A549 (cell line): Measurements from ENCODE around the gene MAP3K4. TPM values are rescaled to one million over a fixed set of nuclear protein-coding genes. Genes with fewer than 3 reads are reported as not detected.

ENCODE experiments used
- ATAC-seq, 2 experiments: fragments of 200-7000 bp in 1 of 2; fragments of >200 bp in 1 of 2; cut with Nextera tagmentation in 1 of 2; cut with Tn5 transposase in 1 of 2; 3 replicates each; pipeline versions ENCODE4 v1.8.0 to v1.9.1; 2018 to 2020; ENCODE audit warnings: mild to moderate bottlenecking in 1 of 2, moderate library complexity in 1 of 2
- CTCF ChIA-PET: fragments of 300-600 bp; sonication (Branson Sonifier 250); formaldehyde crosslinking; extraction: SDS; loops from one replicate; lab custom pipeline; 2021; ENCODE audit warnings: antibody characterized with exemption, inconsistent platforms; lab: Yijun Ruan, JAX
- POLR2A ChIA-PET: fragments of 350-600 bp; formaldehyde crosslinking; extraction: SDS; loops from one replicate; lab custom pipeline; 2021; ENCODE audit warnings: antibody characterized with exemption, inconsistent platforms; lab: Yijun Ruan, JAX
- DNase-seq, 2 experiments: peaks; one replicate each; pipeline versions ENCODE4 v3.0.0 to v3.0.0-alpha.2; 2011 to 2016; ENCODE audit warnings: low read depth in 1 of 2, low spot score in 1 of 2
- FAIRE-seq: peaks from 2 replicates; lab custom pipeline; 2011; peaks lifted over from hg19 to GRCh38; lab: Jason Lieb, UNC
- H3K27ac ChIP-seq, 2 experiments: fragments of >200 bp; sonication (Bioruptor Twin); formaldehyde crosslinking; 3 replicates each; pipeline ENCODE4 v1.5.1; 2016 to 2017
- H3K4me1 ChIP-seq: fragments of >200 bp; sonication (Bioruptor Twin); formaldehyde crosslinking; 3 replicates; pipeline ENCODE4 v1.6.1; 2016
- H3K4me2 ChIP-seq: fragments of >200 bp; sonication (Bioruptor Twin); formaldehyde crosslinking; 3 replicates; pipeline ENCODE4 v1.6.1; 2016
- H3K4me3 ChIP-seq: fragments of >200 bp; sonication (Bioruptor Twin); formaldehyde crosslinking; 3 replicates; pipeline ENCODE4 v1.5.1; 2016
- H3K9me3 ChIP-seq: fragments of >200 bp; sonication (Bioruptor Twin); formaldehyde crosslinking; 3 replicates; pipeline ENCODE4 v1.6.1; 2016
- ATOH8 ChIP-seq: fragments of 250-450 bp; sonication (Bioruptor Pico); IDR thresholded peaks from 2 replicates; pipeline ENCODE4 v1.5.0; 2020; ENCODE audit warnings: low read depth, mild to moderate bottlenecking, moderate library complexity
- CBX2 ChIP-seq: fragments of 200-600 bp; sonication (generic); IDR thresholded peaks from 2 replicates; pipeline ENCODE4 v1.6.1; 2016; ENCODE audit warnings: low read depth, mild to moderate bottlenecking, borderline replicate concordance
- CHD4 ChIP-seq: fragments of 200-600 bp; sonication (generic); IDR thresholded peaks from 2 replicates; pipeline ENCODE4 v1.6.1; 2016; ENCODE audit warnings: antibody characterized with exemption, mild to moderate bottlenecking, borderline replicate concordance
- CTCF ChIP-seq: fragments of >200 bp; sonication (Bioruptor Twin); formaldehyde crosslinking; IDR thresholded peaks from 3 replicates; pipeline ENCODE4 v1.5.1; 2016
- E2F6 ChIP-seq: IDR thresholded peaks from 2 replicates; pipeline ENCODE4 v1.6.1; 2012; ENCODE audit warnings: low read depth, borderline replicate concordance
- EHMT2 ChIP-seq: fragments of 200-600 bp; sonication (generic); IDR thresholded peaks from 2 replicates; pipeline ENCODE4 v1.6.1; 2016; ENCODE audit warnings: antibody characterized with exemption, low read depth, mild to moderate bottlenecking, moderate library complexity
- ELK1 ChIP-seq: fragments of 150-350 bp; IDR thresholded peaks from 2 replicates; pipeline ENCODE4 v1.6.1; 2014; ENCODE audit warnings: low read depth, mild to moderate bottlenecking, low read length
- ESRRA ChIP-seq: fragments of 150-350 bp; IDR thresholded peaks from 2 replicates; pipeline ENCODE4 v1.6.1; 2014; ENCODE audit warnings: mild to moderate bottlenecking, low read length, borderline replicate concordance
- HES2 ChIP-seq: fragments of >200 bp; sonication (Bioruptor Twin); formaldehyde crosslinking; IDR thresholded peaks from 2 replicates; pipeline ENCODE4 v1.6.1; 2016
- HMGXB4 ChIP-seq: fragments of 250-450 bp; sonication (Bioruptor Pico); IDR thresholded peaks from 2 replicates; pipeline ENCODE4 v1.5.0; 2021; ENCODE audit warnings: mild to moderate bottlenecking, moderate library complexity, borderline replicate concordance
- HOXB5 ChIP-seq: fragments of 250-450 bp; sonication (Bioruptor Pico); IDR thresholded peaks from 2 replicates; pipeline ENCODE4 v1.5.0; 2020; ENCODE audit warnings: mild to moderate bottlenecking, moderate library complexity
- KDM1A ChIP-seq: fragments of 200-600 bp; sonication (generic); IDR thresholded peaks from 2 replicates; pipeline ENCODE4 v1.6.1; 2016; ENCODE audit warnings: low read depth, mild to moderate bottlenecking
- MAX ChIP-seq: IDR thresholded peaks from 2 replicates; pipeline ENCODE4 v1.6.1; 2012
- MAZ ChIP-seq: fragments of 150-350 bp; IDR thresholded peaks from 2 replicates; pipeline ENCODE4 v1.6.1; 2014; ENCODE audit warnings: antibody characterized with exemption, low read depth, low read length, borderline replicate concordance
- NPAS2 ChIP-seq: fragments of 250-450 bp; sonication (Bioruptor Pico); IDR thresholded peaks from 2 replicates; pipeline ENCODE4 v1.8.0; 2022; ENCODE audit warnings: mild to moderate bottlenecking, moderate library complexity, borderline replicate concordance
- NR3C1 ChIP-seq: fragments of >200 bp; sonication (Bioruptor Twin); formaldehyde crosslinking; IDR thresholded peaks from 3 replicates; pipeline ENCODE4 v1.6.1; 2017
- POLR2AphosphoS2 ChIP-seq: conservative IDR thresholded peaks from 2 replicates; pipeline ENCODE4 v1.6.1; 2012; ENCODE audit warnings: low read length, improper control_type of control experiment, inconsistent platforms
- RAD21 ChIP-seq, 2 experiments: fragments of >200 bp in 1 of 2; sonication (Bioruptor Twin) in 1 of 2; formaldehyde crosslinking in 1 of 2; IDR thresholded peaks in 1 of 2; conservative IDR thresholded peaks in 1 of 2; 2 replicates in 1 of 2; 3 replicates in 1 of 2; pipeline ENCODE4 v1.6.1; 2012 to 2018; ENCODE audit warnings: inconsistent platforms in 1 of 2
- RARB ChIP-seq: fragments of 250-450 bp; sonication (Bioruptor Pico); IDR thresholded peaks from 2 replicates; pipeline ENCODE4 v1.8.0; 2021; ENCODE audit warnings: mild to moderate bottlenecking, moderate library complexity
- RFX5 ChIP-seq: fragments of 450-650 bp; IDR thresholded peaks from 2 replicates; pipeline ENCODE4 v1.7.1; 2014; ENCODE audit warnings: antibody characterized with exemption, mild to moderate bottlenecking, moderate library complexity
- RNF2 ChIP-seq: fragments of 200-600 bp; sonication (generic); IDR thresholded peaks from 2 replicates; pipeline ENCODE4 v1.6.1; 2016; ENCODE audit warnings: low read depth, mild to moderate bottlenecking, antibody characterized with exemption, moderate library complexity, borderline replicate concordance
- SMC3 ChIP-seq: fragments of >200 bp; sonication (Bioruptor Twin); formaldehyde crosslinking; IDR thresholded peaks from 3 replicates; pipeline ENCODE4 v1.6.1; 2018; ENCODE audit warnings: inconsistent platforms
- TFCP2L1 ChIP-seq: fragments of 250-450 bp; sonication (Bioruptor Pico); IDR thresholded peaks from 2 replicates; pipeline ENCODE4 v1.5.0; 2021; ENCODE audit warnings: mild to moderate bottlenecking
- TP53 ChIP-seq: fragments of 250-450 bp; sonication (Bioruptor Pico); IDR thresholded peaks from 2 replicates; pipeline ENCODE4 v1.5.0; 2021; ENCODE audit warnings: mild to moderate bottlenecking, moderate library complexity
- USF2 ChIP-seq: fragments of 450-650 bp; IDR thresholded peaks from 2 replicates; pipeline ENCODE4 v1.6.1; 2014; ENCODE audit warnings: antibody characterized with exemption
- ZFP36 ChIP-seq: fragments of 450-650 bp; IDR thresholded peaks from 2 replicates; pipeline ENCODE4 v1.6.1; 2014; ENCODE audit warnings: borderline replicate concordance; ENCODE audit not compliant: partially characterized antibody
- WGBS: methylation state at CpG from one replicate; pipeline ENCODE4 v1.1.6; 2017; ENCODE audit errors: missing lambda C conversion rate; 5-methylcytosine and 5-hydroxymethylcytosine counted together
- polyA plus RNA-seq, 4 experiments: library from polyadenylated mRNA; depleted of rRNA in 3 of 4; stranded (reverse); fragments of >200 nt; fragmentation: RNase III in 1 of 4; extraction: RNeasy Plus Mini Kit Qiagen cat#74134 plus additional on column Dnase treatment in 1 of 4; gene quantifications; 2 replicates in 3 of 4; 3 replicates in 1 of 4; pipeline ENCODE4 v1.2.3, GENCODE V29; 2011 to 2017

The MAP3K4 gene
- polyA plus RNA-seq, 2 of the 4 experiments (the other 2 are of a cell fraction), result 7.3 to 13.4 TPM

- DNase-seq, result no peak
- no peak overlapping the region for H3K4me2 ChIP-seq
- H3K4me3 ChIP-seq, result no peak overlapping the region
- no peak for TF ChIP-seq RAD21 (conservative IDR thresholded peaks at IDR 0.05 in 1 of 2, IDR thresholded peaks at IDR 0.05 in 1 of 2)
- no peak for TF ChIP-seq CBX2
- no peak for TF ChIP-seq NPAS2 (CRISPR knock-in tag)
- TF ChIP-seq RFX5, result no peak
- no peak for TF ChIP-seq HMGXB4
- no peak for TF ChIP-seq MAZ
- TF ChIP-seq TP53 (CRISPR knock-in tag), result no peak
- TF ChIP-seq ZFP36, result no peak
- no peak for TF ChIP-seq RARB
- no peak for TF ChIP-seq ELK1
- no peak for TF ChIP-seq SMC3
- no peak for TF ChIP-seq KDM1A
- TF ChIP-seq EHMT2, result no peak
- TF ChIP-seq HOXB5 (CRISPR knock-in tag), result no peak
- no peak for TF ChIP-seq NR3C1
- TF ChIP-seq POLR2AphosphoS2, result no peak
- H3K9me3 ChIP-seq, result no peaks in the 10 kb centered on the region
- ATAC-seq, result no peak
- H3K4me1 ChIP-seq, result 0 out of 3 replicates have a peak, but pooled peaks cover 3% of the 10 kb centered on the region
- no peak overlapping the region for H3K27ac ChIP-seq
- ChIA-PET CTCF (no interaction called here), POLR2A (no interaction called here)
- FAIRE-seq, result no peak
Measured at GRCh38 chr6:161095916-161096315, 104.3 kb downstream of the MAP3K4 start.

GRCh38 chr6:161100072-161100471, 108.5 kb downstream of the MAP3K4 start:
- no peak for FAIRE-seq

More at GRCh38 chr6:161100072-161100471, 108.5 kb downstream of the MAP3K4 start:
- CTCF ChIA-PET, result interaction anchor here (1.1 to 2.3 kb wide), 4 partner anchors 10 to 271 kb away, joined by 3 to 14 read pairs (median 6); no protein-coding TSS in a partner anchor
- Histone ChIP-seq H3K4me3 (no peak overlapping the region), H3K4me2 (no peak overlapping the region), H3K27ac (no peak overlapping the region), H3K9me3 (no peaks in the 10 kb centered on the region), H3K4me1 (no peaks in the 10 kb centered on the region)
- TF ChIP-seq TFCP2L1, result no peak
- no peak for TF ChIP-seq MAX
- no peak for TF ChIP-seq HMGXB4
- no peak for TF ChIP-seq ATOH8 (CRISPR knock-in tag)
- no peak for TF ChIP-seq HES2
- TF ChIP-seq RNF2, result no peak
- TF ChIP-seq POLR2AphosphoS2, result no peak
- TF ChIP-seq E2F6, result no peak
- no peak for TF ChIP-seq USF2
- TF ChIP-seq CHD4, result no peak
- TF ChIP-seq CTCF, result no peak
- TF ChIP-seq ESRRA, result no peak
- no peak for DNase-seq
- WGBS, result 96% methylated on average over 7 of the region's 8 CpGs
- POLR2A ChIA-PET, result no interaction called here
- ATAC-seq, result no peak
